HepG2 (cell line): ENCODE results near the gene CISD3. TPM values are rescaled to one million over a fixed set of nuclear protein-coding genes. Genes with fewer than 3 reads are reported as not detected.
A peak's percentile ranks its signal among the peaks of the same experiment; 100 is the strongest.

Source experiments
- CHD4 ChIP-seq: fragments of 200-600 bp; sonication (generic); IDR thresholded peaks from 2 replicates; pipeline ENCODE4 v1.7.0; 2017; ENCODE audit warnings: mild to moderate bottlenecking, low read length, borderline replicate concordance
- GTF2F1 ChIP-seq: fragments of 150-350 bp; IDR thresholded peaks from 2 replicates; pipeline ENCODE4 v1.6.1; 2014; ENCODE audit warnings: low read length
- HDAC2 ChIP-seq: sonication (generic); formaldehyde crosslinking; IDR thresholded peaks from 2 replicates; pipeline ENCODE4 v1.4.0; 2020; ENCODE audit warnings: missing genetic modification reagents
- PHF8 ChIP-seq: sonication (generic); formaldehyde crosslinking; IDR thresholded peaks from 2 replicates; pipeline ENCODE4 v1.5.0; 2020; ENCODE audit warnings: missing genetic modification reagents
- POLR2G ChIP-seq: fragments of 200-400 bp; formaldehyde crosslinking; IDR thresholded peaks from 2 replicates; pipeline ENCODE4 v1.6.1; 2018; ENCODE audit warnings: mild to moderate bottlenecking, low read depth, low read length, moderate library complexity
- RBAK ChIP-seq: sonication (generic); formaldehyde crosslinking; IDR thresholded peaks from 2 replicates; pipeline ENCODE4 v1.5.1; 2020; ENCODE audit warnings: mild to moderate bottlenecking, missing genetic modification reagents
- RBM22 ChIP-seq: fragments of 200-400 bp; formaldehyde crosslinking; optimal IDR thresholded peaks from 2 replicates; pipeline ENCODE3; 2017; ENCODE audit warnings: mild to moderate bottlenecking, low read length, moderate library complexity
- RBM39 ChIP-seq: fragments of 200-400 bp; formaldehyde crosslinking; IDR thresholded peaks from one replicate; pipeline ENCODE4 v1.6.1; 2018; ENCODE audit warnings: antibody characterized with exemption, mild to moderate bottlenecking, low read depth, low read length; ENCODE audit not compliant: poor library complexity, severe bottlenecking
- SAP130 ChIP-seq: IDR thresholded peaks from 2 replicates; pipeline ENCODE4 v1.6.1; 2016; ENCODE audit warnings: low read depth
- SCMH1 ChIP-seq: sonication (generic); formaldehyde crosslinking; IDR thresholded peaks from 2 replicates; pipeline ENCODE4 v1.9.0; 2021; ENCODE audit warnings: missing genetic modification reagents, mild to moderate bottlenecking, borderline replicate concordance
- U2AF1 ChIP-seq: fragments of 200-400 bp; formaldehyde crosslinking; optimal IDR thresholded peaks from 2 replicates; pipeline ENCODE3; 2017; ENCODE audit warnings: mild to moderate bottlenecking, low read depth, low read length
- ZNF275 ChIP-seq: sonication (generic); formaldehyde crosslinking; IDR thresholded peaks from 2 replicates; pipeline ENCODE4 v1.8.0; 2022; ENCODE audit warnings: missing genetic modification reagents, mild to moderate bottlenecking, inconsistent platforms, borderline replicate concordance
- polyA plus RNA-seq, 8 experiments: library from polyadenylated mRNA; depleted of rRNA in 3 of 8; stranded (reverse) in 7 of 8; unstranded in 1 of 8; fragments of >200 nt; fragmentation: Illumina TruSeq in 4 of 8; extraction: Trizol in 4 of 8; gene quantifications; 2 replicates each; pipeline versions ENCODE4 v1.2.1 to v1.2.3, GENCODE V29; 2011 to 2016; ENCODE audit warnings: low read depth in 4 of 8, missing spikeins in 1 of 8, mixed read lengths in 1 of 8; ENCODE audit not compliant: insufficient read depth in 1 of 8
- total RNA-seq, 5 experiments: library from RNA; depleted of rRNA; stranded (reverse); fragments of >200 nt; fragmentation: Illumina TruSeq; extraction: Trizol; gene quantifications; 2 replicates each; pipeline ENCODE4 v1.2.3, GENCODE V29; 2016; ENCODE audit warnings: low read depth in 1 of 5
- TF ChIP-seq, protein P1 (sequence below): sonication (generic); formaldehyde crosslinking; IDR thresholded peaks from 2 replicates; pipeline ENCODE4 v1.4.0; 2020; ENCODE audit warnings: missing genetic modification reagents, borderline replicate concordance
- TF ChIP-seq, protein P2 (sequence below): sonication (generic); formaldehyde crosslinking; IDR thresholded peaks from 2 replicates; pipeline ENCODE4 v1.4.0; 2020; ENCODE audit warnings: missing genetic modification reagents
- TF ChIP-seq, protein P3 (sequence below): sonication (generic); formaldehyde crosslinking; IDR thresholded peaks from 2 replicates; pipeline ENCODE4 v1.4.0; 2020; ENCODE audit warnings: missing genetic modification reagents
- TF ChIP-seq, protein P4 (sequence below): sonication (generic); formaldehyde crosslinking; IDR thresholded peaks from 2 replicates; pipeline ENCODE4 v1.4.0; 2020; ENCODE audit warnings: missing genetic modification reagents
- TF ChIP-seq, protein P5 (sequence below): sonication (generic); formaldehyde crosslinking; conservative IDR thresholded peaks from 2 replicates; pipeline ENCODE4 v1.4.0; 2020; ENCODE audit warnings: missing genetic modification reagents

The CISD3 gene
- total and polyA plus RNA-seq, 2 of the 13 experiments (the other 11 are each of a cell fraction or from before 2014, with no cell fraction given): 30.0 to 34.1 TPM

GRCh38 chr17:38733282-38733981 lies 3.3 kb downstream of the CISD3 start (continued):
- TF ChIP-seq RBAK (CRISPR knock-in tag): no peak
- TF ChIP-seq, protein P1, sequence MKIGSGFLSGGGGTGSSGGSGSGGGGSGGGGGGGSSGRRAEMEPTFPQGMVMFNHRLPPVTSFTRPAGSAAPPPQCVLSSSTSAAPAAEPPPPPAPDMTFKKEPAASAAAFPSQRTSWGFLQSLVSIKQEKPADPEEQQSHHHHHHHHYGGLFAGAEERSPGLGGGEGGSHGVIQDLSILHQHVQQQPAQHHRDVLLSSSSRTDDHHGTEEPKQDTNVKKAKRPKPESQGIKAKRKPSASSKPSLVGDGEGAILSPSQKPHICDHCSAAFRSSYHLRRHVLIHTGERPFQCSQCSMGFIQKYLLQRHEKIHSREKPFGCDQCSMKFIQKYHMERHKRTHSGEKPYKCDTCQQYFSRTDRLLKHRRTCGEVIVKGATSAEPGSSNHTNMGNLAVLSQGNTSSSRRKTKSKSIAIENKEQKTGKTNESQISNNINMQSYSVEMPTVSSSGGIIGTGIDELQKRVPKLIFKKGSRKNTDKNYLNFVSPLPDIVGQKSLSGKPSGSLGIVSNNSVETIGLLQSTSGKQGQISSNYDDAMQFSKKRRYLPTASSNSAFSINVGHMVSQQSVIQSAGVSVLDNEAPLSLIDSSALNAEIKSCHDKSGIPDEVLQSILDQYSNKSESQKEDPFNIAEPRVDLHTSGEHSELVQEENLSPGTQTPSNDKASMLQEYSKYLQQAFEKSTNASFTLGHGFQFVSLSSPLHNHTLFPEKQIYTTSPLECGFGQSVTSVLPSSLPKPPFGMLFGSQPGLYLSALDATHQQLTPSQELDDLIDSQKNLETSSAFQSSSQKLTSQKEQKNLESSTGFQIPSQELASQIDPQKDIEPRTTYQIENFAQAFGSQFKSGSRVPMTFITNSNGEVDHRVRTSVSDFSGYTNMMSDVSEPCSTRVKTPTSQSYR (CRISPR knock-in tag): no peak
- TF ChIP-seq HDAC2 (CRISPR knock-in tag): no peak
- TF ChIP-seq GTF2F1: no peak
- TF ChIP-seq U2AF1: peak; percentile 1
- TF ChIP-seq, protein P2, sequence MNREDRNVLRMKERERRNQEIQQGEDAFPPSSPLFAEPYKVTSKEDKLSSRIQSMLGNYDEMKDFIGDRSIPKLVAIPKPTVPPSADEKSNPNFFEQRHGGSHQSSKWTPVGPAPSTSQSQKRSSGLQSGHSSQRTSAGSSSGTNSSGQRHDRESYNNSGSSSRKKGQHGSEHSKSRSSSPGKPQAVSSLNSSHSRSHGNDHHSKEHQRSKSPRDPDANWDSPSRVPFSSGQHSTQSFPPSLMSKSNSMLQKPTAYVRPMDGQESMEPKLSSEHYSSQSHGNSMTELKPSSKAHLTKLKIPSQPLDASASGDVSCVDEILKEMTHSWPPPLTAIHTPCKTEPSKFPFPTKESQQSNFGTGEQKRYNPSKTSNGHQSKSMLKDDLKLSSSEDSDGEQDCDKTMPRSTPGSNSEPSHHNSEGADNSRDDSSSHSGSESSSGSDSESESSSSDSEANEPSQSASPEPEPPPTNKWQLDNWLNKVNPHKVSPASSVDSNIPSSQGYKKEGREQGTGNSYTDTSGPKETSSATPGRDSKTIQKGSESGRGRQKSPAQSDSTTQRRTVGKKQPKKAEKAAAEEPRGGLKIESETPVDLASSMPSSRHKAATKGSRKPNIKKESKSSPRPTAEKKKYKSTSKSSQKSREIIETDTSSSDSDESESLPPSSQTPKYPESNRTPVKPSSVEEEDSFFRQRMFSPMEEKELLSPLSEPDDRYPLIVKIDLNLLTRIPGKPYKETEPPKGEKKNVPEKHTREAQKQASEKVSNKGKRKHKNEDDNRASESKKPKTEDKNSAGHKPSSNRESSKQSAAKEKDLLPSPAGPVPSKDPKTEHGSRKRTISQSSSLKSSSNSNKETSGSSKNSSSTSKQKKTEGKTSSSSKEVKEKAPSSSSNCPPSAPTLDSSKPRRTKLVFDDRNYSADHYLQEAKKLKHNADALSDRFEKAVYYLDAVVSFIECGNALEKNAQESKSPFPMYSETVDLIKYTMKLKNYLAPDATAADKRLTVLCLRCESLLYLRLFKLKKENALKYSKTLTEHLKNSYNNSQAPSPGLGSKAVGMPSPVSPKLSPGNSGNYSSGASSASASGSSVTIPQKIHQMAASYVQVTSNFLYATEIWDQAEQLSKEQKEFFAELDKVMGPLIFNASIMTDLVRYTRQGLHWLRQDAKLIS (CRISPR knock-in tag): no peak
- TF ChIP-seq RBM39: peak; percentile 43
- 0 out of 2 replicates have a peak, but pooled peaks have one; percentile 3 for TF ChIP-seq PHF8 (CRISPR knock-in tag)
- no peak for TF ChIP-seq CHD4
- TF ChIP-seq, protein P3, sequence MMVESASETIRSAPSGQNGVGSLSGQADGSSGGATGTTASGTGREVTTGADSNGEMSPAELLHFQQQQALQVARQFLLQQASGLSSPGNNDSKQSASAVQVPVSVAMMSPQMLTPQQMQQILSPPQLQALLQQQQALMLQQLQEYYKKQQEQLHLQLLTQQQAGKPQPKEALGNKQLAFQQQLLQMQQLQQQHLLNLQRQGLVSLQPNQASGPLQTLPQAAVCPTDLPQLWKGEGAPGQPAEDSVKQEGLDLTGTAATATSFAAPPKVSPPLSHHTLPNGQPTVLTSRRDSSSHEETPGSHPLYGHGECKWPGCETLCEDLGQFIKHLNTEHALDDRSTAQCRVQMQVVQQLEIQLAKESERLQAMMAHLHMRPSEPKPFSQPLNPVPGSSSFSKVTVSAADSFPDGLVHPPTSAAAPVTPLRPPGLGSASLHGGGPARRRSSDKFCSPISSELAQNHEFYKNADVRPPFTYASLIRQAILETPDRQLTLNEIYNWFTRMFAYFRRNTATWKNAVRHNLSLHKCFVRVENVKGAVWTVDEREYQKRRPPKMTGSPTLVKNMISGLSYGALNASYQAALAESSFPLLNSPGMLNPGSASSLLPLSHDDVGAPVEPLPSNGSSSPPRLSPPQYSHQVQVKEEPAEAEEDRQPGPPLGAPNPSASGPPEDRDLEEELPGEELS (CRISPR knock-in tag): 0 out of 2 replicates have a peak, but pooled peaks have one; percentile 18
- TF ChIP-seq, protein P4, sequence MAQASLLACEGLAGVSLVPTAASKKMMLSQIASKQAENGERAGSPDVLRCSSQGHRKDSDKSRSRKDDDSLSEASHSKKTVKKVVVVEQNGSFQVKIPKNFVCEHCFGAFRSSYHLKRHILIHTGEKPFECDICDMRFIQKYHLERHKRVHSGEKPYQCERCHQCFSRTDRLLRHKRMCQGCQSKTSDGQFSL (CRISPR knock-in tag): peak; percentile 23; the same call in 1 of the 2 replicates
- no peak for TF ChIP-seq SCMH1
- peak; percentile 52; the same call in 1 of the 2 replicates for TF ChIP-seq POLR2G
- TF ChIP-seq, protein P5, sequence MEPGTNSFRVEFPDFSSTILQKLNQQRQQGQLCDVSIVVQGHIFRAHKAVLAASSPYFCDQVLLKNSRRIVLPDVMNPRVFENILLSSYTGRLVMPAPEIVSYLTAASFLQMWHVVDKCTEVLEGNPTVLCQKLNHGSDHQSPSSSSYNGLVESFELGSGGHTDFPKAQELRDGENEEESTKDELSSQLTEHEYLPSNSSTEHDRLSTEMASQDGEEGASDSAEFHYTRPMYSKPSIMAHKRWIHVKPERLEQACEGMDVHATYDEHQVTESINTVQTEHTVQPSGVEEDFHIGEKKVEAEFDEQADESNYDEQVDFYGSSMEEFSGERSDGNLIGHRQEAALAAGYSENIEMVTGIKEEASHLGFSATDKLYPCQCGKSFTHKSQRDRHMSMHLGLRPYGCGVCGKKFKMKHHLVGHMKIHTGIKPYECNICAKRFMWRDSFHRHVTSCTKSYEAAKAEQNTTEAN (CRISPR knock-in tag): no peak
- TF ChIP-seq ZNF275 (CRISPR knock-in tag): 0 out of 2 replicates have a peak, but pooled peaks have one; percentile 49
- peak; percentile 18 for TF ChIP-seq RBM22
- TF ChIP-seq SAP130: no peak
